Subcutaneous adipose tissue (tissue), 4 donors: ENCODE results near the gene ACTN2. TPM values are rescaled to one million over a fixed set of nuclear protein-coding genes. Genes with fewer than 3 reads are reported as not detected.

Experiments
- total RNA-seq, 4 donors: library from RNA; depleted of rRNA; stranded (reverse); fragments of >200 nt; gene quantifications; one replicate each; pipeline ENCODE4 v1.1.0, GENCODE V29; 2016
- TF ChIP-seq, protein P1 (sequence below): fragments of 450-650 bp; IDR thresholded peaks from one replicate; pipeline ENCODE4 v1.5.1; 2016; ENCODE audit warnings: low read depth, mild to moderate bottlenecking, control low read depth, antibody characterized with exemption, moderate library complexity

The ACTN2 gene
- total RNA-seq, 4 donors from 2014 or later, result 0.22 to 1.7 (median 0.57) TPM; not detected in 1

DNA sequence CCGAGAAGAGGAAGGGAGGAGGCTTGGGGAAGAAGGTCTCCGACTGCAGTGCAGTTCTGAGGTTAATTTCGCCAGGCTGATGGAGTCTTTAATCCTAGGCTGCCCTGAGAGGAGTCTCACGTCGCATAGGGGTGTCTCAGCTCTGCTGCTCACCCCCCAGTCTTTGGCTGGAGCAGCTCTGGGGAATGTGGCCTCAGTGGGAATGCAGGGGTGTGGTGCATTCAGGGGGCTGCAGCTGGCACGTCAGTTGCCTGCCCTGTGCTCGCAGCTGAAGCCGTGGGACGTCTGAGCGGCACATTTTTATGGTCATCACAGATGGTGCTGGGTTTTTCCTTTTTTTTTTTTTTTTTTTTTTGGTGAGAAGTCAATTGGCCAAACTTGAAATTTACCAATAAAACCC, 38.2 kb downstream of the ACTN2 start:
- TF ChIP-seq, protein P1, sequence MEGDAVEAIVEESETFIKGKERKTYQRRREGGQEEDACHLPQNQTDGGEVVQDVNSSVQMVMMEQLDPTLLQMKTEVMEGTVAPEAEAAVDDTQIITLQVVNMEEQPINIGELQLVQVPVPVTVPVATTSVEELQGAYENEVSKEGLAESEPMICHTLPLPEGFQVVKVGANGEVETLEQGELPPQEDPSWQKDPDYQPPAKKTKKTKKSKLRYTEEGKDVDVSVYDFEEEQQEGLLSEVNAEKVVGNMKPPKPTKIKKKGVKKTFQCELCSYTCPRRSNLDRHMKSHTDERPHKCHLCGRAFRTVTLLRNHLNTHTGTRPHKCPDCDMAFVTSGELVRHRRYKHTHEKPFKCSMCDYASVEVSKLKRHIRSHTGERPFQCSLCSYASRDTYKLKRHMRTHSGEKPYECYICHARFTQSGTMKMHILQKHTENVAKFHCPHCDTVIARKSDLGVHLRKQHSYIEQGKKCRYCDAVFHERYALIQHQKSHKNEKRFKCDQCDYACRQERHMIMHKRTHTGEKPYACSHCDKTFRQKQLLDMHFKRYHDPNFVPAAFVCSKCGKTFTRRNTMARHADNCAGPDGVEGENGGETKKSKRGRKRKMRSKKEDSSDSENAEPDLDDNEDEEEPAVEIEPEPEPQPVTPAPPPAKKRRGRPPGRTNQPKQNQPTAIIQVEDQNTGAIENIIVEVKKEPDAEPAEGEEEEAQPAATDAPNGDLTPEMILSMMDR, result no peak

DNA sequence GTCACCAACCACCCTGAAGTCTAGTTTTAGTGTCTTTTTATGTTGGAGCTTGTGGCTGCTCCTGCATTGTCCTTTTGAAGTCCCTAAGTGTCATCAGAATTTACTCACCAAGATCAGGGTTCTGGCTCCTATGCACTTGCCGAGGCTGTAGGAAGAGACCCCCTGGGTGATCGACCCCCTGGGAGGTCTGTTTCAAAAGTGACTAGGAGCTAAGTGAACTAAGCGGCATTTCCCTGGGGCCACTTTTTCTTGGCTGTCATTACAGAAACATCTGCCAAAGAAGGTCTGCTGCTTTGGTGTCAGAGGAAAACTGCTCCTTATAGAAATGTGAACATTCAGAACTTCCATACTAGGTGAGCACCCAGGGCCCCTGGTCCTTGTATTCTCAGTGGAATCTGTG, 39.4 kb downstream of the ACTN2 start:
- TF ChIP-seq, protein P1, result no peak

DNA sequence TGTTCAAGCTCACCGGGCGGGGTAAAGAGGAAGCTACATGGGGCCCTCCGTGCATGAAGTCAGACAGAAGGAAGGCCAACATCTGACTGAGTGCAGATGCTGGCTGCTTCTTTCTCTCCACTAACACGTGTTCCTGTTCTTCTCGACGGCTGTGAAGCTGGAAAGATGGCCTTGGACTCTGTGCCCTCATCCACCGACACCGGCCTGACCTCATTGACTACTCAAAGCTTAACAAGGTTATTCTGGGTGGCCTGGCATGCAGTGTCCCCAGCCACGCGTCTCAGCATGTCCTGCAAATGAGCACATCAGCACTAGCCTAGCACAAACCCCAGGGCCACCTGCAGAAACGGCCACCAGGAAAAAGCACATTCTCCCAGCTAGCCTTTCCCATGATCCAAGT, 41.2 kb downstream of the ACTN2 start:
- TF ChIP-seq, protein P1, result no peak

DNA sequence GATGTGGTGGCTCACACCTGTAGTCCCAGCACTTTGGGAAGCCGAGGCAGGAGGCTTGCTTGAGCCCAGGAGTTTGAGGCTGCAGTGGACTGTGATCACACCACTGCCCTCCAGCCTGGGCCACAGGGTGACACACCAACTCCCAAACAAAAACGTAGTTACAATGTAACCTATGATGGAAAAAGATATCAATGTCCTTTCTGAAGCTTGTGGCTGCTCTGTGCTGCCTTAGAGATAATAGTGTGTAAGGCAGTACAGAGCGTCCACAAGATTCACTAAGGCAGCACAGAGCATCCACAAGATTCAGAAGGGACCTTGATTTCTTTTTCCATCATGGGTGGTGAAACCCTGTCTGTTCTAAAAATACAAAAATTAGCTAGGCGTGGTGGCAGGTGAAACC, 42.5 kb downstream of the ACTN2 start:
- TF ChIP-seq, protein P1, result no peak

DNA sequence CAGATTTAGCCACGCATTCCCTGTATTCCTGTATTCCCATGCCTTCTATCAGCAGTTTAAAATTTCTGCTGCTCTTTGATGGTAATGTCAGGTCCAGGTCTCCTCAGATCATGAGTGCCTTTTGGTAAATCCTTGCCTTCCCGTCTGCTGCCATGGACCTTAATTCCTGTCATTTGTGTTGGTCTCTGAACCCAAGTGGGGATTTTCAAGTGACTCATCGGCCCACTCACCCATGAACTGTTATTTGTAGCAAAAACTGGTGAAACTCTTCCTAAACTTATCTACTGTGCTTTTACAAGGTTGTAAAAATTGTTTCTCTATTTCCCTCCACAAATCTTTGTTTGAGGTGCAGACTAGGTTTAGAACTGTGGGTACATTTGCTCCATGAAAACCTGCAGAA, 47.4 kb downstream of the ACTN2 start:
- TF ChIP-seq, protein P1, result no peak

DNA sequence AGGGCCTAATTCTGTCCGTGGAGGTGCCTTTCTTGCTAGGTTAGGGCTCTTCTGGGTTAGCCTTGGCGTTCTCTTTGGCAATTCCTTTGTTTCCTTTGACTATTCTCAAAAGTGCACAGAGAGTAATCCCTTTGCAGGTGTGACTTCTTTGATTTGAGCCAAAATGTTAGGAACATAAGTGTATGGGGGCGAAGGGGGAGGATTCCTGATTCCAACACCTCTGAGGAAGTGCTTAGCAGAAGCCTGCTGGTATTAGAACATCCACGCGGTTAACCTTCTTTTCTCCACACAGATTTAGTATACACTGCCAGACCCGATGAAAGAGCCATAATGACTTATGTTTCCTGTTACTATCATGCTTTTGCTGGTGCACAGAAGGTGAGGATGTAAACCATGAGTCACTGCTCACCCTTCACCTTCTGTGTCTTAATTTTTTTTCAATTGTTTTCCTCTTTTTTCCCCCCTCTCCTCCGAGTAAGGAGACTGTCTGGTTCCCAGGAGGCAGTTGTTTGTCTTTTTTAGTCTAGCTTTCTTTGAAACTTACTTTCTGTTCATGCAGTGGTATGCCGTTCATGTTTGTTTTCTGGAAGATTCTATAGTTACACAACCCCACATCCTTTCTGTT, 48.0 kb downstream of the ACTN2 start:
- TF ChIP-seq, protein P1, result no peak

DNA sequence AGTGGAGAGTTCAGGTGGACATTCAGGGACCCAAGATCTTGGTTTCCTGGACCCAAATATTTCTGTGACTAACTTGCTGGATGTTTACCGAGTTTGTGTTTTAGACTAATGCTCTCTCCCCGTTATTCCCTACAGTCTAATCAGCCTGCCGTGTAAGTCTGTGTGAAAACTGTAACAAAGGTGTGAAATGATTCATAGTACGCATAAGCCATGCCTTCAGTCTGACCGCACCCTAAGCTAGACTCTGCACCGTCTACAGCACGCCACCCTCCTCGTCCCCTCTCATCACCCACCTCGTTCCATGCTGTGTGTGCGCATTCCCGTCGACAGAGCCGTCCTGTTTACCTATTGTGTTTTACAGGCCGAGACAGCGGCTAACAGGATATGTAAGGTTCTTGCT, 50.5 kb downstream of the ACTN2 start:
- TF ChIP-seq, protein P1, result no peak
